ENCODE data around the gene ID2.

ID2 gene

DNA sequence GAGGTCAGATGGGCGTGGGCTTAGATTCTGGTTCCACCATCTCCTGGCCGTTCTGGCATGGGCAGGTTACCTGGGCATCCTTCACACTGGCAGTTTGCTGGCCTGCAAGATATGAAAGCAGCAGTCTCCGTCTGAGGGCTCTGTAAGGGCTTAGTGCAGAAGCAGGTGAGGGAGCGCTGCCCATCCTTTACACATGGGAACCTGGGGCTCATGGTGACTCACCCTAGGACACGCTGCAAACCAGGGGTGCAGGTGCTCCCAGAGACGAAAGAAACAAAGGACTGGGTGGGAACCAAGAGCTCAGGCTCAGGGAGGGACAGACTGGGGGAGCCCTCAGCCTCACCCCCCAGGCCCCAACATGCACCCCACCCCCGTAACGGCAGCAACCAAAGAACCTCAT lies 10.7 kb upstream of the ID2 start:
- no peak for DNase-seq

DNA sequence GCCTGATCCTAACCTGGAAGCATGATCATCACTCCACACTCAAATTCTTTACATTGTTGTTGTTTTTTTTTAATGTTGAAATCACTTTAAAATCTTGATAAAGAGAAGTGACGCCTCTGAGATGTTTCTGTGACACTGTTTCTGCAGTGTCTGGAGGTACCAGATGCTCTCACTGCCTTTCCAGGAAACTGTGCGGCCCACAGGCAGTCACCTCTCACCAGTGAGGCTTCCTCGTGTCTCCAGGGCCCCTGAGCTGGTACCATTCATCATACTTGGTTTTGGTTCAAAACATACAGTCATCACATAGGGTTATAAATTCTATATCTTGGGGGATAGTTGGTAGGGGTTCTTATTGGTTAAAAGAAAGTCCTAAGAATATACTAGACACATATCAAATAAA lies 10.1 kb upstream of the ID2 start:
- no peak for DNase-seq

DNA sequence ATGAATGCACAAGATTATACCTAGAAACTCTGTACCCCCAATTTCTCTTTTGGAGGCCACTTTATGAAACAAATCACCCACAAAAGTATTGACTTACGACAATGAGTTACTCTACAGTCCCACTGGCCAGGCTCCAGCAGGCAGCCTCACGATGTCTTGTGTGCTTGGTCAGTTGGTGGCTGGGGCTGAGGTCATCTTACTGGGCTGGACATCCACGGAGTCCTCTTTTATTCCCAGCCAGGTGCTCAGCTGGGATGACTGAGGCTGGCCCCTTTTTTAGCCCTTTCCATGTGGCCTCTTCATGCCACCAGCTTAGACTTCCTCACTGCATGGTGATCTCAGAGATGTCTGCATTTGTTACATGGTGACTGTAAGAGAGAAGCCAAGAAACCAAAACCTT lies 8.9 kb upstream of the ID2 start:
- no peak for DNase-seq

DNA sequence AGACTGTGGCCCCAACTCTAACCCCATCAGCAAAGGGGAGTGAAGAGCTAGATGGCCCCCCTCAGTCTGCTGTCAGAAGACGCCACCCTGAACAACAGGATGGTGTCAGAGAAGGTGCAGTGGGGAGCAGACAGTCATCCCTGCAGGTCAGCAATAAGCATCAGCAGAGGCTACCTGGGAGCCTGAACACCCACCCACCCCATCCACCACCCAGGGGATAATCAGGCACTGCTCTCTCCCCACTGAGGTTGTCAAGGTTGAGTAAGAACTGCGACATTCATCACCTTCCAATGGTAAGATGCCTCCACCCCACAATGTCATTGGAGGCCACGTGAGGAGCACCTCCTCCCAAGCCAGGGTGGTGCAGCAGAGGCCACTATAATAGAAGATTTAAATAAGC lies 8.5 kb upstream of the ID2 start:
- no peak for DNase-seq

- no peak for DNase-seq
These were observed 7.3 kb upstream of the ID2 start for GRCh38 chr2:8674420-8675009.

DNA sequence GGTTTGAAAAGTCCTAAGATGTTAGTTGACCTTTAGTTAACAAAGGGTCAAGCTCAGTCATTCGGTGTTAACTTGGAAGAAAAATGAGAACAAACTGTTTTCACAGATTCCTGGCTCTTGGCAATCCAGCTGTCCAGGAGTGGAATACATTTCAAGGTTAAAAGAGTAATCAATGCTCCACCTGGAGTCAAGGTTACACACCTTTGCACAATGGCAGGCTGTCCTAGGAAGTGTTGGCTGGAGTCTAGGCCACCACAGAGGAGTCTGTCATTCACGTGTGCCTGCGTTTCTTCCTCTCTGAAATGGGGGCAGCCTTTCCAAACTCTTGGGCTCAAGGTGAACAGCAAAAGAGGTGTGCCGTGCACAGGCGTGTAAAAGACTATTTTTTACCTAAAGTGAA lies 6.3 kb upstream of the ID2 start:
- DNase-seq: no peak

- no peak for DNase-seq
These were observed 5.5 kb upstream of the ID2 start for GRCh38 chr2:8676191-8676920.

- DNase-seq: no peak
These were observed 4.8 kb upstream of the ID2 start for GRCh38 chr2:8676921-8677645.

GRCh38 chr2:8677646-8678592 lies 3.9 kb upstream of the ID2 start:
- peak in 1 of 2 donors; percentile 22 for DNase-seq

DNA sequence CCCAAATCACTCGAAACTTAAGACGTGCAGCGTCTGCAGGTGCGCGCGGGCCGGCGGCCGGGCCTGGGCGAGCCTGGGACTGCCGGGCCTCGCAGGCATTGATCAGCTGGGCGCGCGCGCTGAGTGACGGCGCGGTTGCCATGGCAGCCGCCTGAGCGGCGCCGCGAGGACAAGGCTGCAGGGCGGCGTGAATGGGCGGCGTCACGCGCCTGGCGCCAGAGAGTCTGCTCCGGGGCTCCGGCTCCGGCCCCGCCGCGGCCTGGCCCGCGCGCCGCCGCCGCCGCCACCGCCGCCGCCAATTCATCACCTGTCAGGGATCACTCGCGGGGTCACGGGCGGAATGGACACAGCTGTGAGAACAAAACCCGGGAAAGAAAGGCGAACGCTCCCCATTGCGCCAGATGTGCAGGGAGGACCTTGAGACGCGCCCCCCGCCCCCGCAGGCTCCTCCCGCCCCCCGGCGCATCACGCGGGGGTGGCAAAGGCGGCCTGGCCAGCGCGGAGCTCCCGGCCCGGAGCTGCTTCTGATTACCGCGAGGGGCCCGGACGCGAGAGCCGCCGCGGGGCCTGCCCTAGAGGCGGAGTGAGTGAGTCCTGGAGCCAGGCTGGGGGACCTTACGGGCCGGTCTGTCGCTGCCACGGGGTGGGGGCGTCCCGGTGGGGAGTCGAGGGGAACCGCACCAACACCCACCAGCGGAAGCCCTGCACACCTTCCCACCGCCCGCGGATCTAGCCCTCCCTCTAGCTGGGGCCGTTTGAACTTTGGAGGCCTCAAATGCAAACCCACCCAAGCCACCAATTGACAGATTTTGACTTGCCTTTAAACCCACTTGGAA lies 2.9 kb upstream of the ID2 start:
- peak; percentile 75 to 79 for DNase-seq

GRCh38 chr2:8679567-8679826 lies 2.4 kb upstream of the ID2 start:
- DNase-seq: no peak

- no peak for DNase-seq
These were observed 1.8 kb upstream of the ID2 start for GRCh38 chr2:8679827-8680731.

- peak; percentile 73 to 80 for DNase-seq
These were observed 765 bp upstream of the ID2 start for GRCh38 chr2:8680822-8681760.

GRCh38 chr2:8682719-8683667 lies 1.1 kb downstream of the ID2 start:
- DNase-seq: no peak

DNA sequence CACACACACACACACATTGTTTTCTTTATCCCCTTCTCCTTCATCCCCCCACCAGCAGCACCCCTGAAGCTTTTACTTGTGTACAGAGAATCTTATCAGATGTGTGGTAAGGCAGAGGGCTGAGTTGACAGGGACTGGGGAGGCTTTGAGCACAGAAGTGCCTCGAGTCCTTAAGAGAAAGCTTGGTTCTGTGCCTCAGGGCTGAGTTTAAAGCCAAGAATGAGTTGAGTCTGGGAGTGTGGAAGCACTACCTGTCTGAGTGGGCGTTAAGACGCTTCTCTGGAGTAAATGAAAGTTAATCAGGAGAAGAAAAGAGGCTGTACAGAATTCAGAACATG lies 2.7 kb downstream of the ID2 start:
- DNase-seq: peak in 1 of 2 donors; percentile 26

- DNase-seq: peak; percentile 56 to 59
These were observed 3.2 kb downstream of the ID2 start for GRCh38 chr2:8684878-8685696.

DNA sequence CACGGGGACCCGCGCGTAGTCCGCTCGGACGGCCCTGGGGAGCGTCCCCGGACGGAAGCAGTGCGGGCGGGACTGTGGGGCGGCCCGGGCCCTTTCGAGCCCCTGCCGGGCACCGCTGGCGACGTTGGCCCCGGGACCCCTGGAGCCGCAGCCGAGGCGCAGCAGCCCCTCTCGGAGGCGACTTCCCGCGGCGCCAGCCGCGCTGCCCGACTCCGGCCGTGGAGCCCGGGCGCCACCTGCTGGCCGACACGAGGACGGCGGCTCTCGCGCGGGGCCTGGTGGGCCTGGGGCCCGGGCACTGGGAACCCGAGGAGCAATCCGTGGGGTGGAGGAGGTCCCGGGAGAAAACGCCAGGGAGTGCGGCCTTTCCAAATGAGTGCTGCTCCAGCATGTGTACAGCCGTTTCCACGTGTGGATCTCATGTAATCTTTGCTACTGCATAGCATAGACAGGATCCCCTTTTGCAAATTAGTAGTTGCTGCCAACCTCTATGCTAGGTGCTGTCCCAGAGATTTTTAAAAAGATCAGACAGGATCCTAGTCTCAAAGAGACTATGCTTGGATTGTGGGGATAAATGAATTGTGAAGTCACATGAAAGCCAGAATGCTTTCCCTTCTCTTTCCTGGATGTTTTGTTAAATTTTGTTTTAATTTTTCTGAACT lies 4.0 kb downstream of the ID2 start:
- peak; percentile 86 to 90 for DNase-seq
